HG03460 (cell line): ENCODE data around the gene POLR2E.

Experiments
- ATAC-seq: cut with Tn5 transposase; IDR thresholded peaks from one replicate; pipeline ENCODE4 v1.9.1; 2021; ENCODE audit not compliant: unreplicated experiment

The POLR2E gene

DNA sequence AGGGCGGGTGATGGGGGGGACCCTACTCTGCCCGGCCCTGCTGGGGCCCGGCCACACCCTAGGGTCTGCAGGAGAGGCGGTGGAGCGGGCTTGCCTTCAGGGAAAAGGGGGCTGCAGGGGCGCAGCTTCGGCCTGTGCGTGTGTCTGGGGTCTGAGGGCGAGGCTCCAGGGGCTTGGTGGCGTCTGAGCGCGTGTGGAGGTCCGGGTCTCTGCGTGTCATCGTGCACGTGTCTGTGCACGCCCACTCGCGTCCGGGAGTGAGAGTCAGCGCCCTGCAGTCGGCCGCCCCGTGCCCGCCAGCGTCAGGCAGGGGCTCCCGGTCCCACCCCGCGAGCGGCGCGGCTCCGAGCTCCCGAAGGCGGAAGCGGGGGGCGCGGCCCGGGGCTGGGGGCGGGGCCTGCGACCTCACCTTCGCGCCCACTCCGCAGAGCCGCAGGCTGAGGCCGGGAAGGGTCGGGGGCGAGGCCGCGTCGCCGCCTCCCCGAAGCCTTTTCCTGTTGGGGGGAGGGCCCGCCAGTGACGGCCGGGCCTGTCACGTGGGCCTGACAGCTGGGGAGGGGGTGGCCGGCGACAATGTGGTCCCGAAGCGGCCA lies 28.3 kb downstream of the POLR2E start, which contains the start of gene ARHGAP45:
Gene ARHGAP45, plus strand, starts transcription at position 420 of the 593 bp plus-strand sequence. CDS start 239 bp downstream, outside the sequence.
- ATAC-seq, result no peak

DNA sequence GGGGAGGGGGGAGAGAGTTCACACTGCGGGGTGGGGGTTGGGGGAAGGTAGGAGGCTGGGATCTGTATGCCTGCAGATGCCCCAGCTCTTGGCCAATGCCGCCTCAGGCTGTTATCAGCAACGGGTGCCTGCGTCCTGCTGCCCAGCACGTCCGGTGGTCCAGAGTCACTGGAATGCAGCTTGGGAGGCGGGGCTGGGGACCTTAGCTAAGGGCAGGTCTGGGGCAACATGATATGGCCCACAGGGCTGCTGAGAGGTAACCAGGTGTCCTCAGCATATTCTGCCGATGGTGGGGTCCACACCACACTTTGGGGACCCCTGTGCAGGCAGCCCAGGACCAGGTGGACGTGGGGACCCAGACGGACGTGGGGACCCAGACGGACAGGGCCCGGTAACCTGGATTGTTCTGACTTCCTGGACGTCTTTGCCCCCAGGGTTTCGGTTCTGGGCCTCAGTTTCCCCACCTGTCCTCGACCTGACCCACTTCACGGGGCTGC lies 28.9 kb downstream of the POLR2E start:
- ATAC-seq, result no peak

DNA sequence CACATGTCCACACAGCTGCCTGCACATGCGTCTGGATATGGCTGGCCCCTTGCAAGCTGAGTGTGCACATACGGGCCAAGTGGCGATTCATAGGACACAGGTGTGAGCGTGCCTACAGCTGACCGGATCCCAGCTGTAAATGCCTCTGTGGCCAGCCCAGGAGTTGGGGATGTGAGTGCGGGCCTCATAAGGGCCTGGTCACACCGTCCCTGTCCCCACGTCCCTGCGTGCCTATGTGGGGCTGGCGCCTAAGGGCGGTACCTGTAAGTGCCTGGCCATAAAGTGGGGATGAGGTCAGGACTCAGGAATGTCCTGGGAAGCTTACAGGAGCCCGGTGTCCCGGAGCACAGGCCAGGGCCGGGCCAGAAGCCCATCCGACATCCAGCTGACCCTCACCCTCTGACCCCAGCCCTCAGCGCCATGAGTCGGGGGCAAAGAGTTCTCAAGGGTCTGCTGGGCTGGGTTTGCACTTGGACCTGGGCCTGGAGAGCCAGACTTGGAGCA lies 29.5 kb downstream of the POLR2E start:
- ATAC-seq, result no peak

DNA sequence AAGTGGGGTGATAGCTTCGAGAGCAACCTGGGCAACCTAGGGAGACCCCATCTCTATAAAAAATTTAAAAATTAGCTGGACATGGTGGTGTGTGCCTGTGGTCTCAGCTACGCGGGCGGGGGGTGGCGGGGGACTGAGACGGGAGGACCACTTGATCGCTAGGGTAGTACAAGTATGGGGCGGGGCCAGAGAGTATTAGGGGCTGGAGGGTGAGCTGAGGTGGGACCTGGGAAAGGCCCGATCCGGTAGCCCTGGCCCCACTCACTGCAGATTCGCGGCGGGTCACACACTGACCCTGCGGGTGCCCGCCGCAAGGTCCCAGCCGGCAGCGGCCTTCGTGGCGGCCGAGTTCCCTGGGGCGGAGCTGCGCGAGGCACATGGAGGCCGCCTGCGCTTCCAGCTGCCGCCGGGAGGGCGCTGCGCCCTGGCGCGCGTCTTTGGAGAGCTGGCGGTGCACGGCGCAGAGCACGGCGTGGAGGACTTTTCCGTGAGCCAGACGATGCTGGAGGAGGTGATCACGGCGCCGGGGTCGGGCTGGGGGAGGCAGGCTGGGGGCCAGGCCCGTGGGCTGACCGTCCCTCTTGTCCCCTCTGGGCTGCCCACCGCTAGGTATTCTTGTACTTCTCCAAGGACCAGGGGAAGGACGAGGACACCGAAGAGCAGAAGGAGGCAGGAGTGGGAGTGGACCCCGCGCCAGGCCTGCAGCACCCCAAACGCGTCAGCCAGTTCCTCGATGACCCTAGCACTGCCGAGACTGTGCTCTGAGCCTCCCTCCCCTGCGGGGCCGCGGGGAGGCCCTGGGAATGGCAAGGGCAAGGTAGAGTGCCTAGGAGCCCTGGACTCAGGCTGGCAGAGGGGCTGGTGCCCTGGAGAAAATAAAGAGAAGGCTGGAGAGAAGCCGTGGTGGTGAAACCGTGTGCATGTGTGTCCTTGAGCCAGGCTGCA lies 30.2 kb downstream of the POLR2E start:
- ATAC-seq, result no peak

DNA sequence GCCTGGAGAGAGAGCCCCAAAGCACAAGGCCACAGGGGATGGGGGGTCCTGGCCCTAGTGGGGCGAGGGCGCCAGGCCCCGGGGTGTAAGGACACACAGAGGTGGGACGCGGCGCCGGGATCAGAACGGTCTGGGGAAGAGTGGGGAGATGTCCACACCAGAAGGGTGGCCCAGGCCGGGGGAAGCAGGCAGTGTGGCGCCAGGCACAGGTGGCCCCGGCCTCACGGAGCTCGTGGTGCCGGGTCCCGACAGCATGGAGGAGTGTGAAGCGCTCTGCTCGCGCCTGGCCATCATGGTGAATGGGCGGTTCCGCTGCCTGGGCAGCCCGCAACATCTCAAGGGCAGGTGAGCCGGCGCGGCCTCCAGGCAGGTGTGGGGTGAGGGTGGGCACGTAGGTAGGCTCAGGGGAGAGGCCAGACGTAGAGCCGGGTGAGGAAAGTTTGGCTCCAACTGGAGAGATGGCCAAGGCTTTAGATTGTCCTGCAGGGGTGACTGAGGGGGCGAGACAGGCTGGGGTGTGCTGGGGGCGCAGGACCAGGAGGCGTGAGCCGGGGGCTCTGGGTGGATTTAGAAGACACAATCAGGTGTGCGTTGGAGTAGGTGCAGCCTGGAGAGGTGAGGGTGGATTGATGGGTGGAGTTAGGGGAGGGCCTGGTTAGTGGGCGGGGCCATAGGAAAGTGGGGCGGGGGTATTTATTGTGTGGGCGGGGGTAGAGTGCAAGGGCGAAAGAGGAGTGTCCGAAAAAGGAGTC lies 31.1 kb downstream of the POLR2E start:
- no peak for ATAC-seq

DNA sequence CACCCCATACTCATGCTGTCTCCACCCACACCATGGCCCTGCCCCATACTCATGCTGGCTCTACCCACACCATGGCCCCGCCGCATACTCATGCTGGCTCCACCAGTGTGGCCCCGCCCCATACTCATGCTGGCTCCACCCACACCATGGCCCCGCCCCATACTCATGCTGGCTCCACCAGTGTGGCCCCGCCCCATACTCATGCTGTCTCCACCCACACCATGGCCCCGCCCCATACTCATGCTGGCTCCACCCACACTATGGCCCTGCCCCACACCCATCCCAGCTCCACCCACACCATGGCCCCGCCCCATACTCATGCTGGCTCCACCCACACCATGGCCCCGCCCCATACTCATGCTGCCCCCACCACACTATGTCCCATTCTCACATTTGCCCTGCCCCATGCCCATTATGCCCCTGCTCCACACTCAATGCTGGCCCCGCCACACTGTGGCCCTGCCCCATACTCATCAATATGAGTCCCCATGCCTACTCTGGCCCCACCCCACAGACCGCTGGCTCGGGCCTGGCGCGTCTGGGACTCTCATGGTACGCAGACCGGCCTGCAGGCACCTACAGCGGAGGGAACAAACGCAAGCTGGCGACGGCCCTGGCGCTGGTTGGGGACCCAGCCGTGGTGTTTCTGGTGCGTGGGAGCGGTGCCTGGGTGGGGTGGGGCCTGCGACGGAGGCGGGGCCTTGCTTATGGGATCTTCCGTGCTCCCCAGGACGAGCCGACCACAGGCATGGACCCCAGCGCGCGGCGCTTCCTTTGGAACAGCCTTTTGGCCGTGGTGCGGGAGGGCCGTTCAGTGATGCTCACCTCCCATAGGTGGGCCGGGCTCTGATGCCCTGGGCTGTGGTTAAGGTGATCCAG lies 31.9 kb downstream of the POLR2E start:
- no peak for ATAC-seq

DNA sequence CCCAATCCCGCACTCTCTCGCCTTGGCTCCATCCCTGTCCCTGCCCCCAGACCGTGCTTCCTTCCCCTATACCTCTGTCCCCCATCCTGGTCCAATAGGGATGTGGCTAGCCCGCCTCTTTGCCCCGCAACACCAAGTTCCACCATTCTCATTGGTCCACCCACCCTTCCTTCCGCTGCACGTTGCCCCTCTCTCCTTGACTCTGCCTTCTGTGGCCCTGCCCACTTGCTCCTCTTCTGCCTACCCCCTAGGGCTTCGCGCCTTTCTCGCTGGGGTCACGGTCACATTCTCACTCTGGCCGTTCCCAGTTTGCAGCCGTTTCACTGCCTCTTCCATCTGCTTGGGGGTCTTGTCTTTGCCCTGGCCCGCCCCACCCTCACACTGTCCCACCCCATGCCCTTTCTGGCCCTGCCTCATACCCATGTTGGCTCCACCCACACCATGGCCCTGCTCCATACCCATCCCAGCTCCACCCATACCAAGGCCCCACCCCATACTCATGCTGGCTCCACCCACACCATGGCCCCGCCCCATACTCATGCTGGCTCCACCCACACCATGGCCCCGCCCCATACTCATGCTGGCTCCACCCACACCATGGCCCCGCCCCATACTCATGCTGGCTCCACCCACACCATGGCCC lies 32.7 kb downstream of the POLR2E start:
- no peak for ATAC-seq

DNA sequence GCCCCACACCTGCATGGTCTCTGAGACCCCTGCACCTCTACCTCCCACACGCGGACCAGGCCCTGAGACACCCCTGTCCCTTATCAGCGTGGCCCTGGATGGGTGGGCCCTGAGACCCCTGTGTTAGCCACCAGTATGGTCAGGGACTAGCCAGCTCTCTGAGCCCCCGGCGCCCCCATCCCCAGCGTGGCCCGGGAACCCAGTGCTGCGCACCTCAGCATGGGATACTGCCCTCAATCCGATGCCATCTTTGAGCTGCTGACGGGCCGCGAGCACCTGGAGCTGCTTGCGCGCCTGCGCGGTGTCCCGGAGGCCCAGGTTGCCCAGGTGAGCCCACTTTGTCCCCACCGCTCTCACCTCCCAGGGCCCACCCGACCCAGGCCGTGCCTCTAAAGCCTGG lies 33.2 kb downstream of the POLR2E start:
- ATAC-seq, result no peak

DNA sequence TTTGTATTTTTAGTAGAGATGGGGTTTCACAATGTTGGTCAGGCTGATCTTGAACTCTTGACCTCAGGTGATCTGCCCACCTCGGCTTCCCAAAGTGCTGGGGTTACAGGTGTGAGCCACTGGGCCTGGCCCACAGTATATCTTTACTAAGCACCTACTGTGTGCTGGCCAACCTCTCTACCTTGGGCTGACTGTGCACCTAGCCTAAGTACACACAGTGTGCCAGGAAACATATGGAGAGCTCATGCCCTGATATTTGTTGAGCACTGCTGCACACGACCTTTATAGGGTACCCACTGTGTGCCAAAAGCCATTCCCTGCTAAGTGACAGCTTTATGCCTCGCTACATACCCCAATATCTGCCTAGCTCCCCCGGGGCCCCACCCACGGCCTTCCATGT lies 34.5 kb downstream of the POLR2E start:
- ATAC-seq, result no peak

DNA sequence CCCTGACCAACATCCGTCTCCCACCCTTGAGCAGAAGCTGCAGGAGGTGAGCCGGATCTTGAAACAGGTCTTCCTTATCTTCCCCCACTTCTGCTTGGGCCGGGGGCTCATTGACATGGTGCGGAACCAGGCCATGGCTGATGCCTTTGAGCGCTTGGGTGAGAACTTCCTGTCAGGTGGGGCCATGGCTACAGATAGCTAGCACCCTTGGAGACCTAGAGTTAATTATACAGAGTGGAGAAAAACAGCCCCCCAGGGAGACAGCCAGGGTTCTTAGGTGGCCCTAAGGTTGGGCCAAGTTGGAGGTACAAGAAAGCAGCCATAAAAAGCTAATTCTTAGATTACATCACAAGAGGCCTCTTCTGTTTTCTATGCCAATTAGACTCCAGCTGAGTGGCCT lies 37.1 kb downstream of the POLR2E start:
- no peak for ATAC-seq

DNA sequence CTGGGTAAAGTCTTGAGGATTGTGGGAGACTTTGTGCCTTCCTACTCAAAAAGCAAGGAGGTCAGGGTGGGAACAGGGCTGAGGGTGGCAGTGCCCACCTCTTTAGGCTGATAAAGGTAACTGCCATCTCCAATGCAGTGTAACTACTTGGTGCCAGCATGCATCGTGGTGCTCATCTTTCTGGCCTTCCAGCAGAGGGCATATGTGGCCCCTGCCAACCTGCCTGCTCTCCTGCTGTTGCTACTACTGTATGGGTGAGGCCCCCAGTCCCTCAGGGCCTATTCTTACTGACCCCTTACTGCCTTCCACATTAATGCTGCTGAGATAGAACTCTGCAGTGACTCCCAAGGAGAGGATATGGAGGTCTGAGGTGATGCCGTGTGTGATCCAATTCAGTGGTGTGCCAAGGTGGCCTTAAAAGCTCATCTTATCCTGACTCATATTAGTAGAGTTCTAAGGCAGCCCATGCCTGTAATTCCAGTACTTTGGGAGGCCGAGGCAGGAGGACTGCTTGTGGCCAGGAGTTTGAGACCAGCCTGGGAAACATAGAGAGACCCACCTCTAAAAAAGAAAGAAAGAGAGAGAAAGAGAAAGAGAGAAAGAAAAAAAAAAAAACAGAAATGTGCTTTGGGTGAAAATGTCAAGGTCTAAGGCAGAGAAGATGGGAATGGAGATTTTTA lies 37.9 kb downstream of the POLR2E start:
- ATAC-seq, result no peak

DNA sequence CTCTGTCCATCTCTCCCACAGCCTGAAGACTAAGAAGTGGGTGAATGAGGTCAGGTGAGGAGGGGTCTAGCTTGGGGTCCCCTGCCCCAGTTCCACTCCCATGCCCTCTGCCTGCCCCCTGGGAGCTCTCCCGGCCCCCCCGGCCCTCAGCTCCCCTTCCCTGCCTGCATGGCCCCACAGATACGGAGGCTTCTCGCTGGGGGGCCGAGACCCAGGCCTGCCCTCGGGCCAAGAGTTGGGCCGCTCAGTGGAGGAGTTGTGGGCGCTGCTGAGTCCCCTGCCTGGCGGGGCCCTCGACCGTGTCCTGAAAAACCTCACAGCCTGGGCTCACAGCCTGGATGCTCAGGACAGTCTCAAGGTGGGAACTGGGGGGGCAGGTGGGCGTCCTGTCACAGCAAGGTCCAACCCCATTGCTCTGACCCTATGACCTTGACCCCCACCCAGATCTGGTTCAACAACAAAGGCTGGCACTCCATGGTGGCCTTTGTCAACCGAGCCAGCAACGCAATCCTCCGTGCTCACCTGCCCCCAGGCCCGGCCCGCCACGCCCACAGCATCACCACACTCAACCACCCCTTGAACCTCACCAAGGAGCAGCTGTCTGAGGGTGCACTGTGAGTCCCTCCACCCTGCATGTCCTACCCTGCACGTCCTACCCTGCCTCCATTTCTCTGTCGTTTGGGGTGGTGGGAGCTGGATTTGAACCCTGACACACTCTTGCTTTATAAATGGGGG lies 39.1 kb downstream of the POLR2E start:
- ATAC-seq, result no peak

DNA sequence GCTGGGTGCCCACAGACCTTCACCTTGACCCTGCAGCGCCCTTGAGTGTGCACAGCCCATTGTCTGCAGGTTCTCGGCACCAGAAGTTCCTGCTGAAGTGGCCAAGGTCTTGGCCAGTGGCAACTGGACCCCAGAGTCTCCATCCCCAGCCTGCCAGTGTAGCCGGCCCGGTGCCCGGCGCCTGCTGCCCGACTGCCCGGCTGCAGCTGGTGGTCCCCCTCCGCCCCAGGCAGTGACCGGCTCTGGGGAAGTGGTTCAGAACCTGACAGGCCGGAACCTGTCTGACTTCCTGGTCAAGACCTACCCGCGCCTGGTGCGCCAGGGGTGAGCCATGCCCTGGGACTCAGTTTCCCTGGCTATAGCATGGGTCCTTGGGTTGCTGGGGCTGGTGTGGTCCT lies 40.1 kb downstream of the POLR2E start:
- ATAC-seq, result no peak

DNA sequence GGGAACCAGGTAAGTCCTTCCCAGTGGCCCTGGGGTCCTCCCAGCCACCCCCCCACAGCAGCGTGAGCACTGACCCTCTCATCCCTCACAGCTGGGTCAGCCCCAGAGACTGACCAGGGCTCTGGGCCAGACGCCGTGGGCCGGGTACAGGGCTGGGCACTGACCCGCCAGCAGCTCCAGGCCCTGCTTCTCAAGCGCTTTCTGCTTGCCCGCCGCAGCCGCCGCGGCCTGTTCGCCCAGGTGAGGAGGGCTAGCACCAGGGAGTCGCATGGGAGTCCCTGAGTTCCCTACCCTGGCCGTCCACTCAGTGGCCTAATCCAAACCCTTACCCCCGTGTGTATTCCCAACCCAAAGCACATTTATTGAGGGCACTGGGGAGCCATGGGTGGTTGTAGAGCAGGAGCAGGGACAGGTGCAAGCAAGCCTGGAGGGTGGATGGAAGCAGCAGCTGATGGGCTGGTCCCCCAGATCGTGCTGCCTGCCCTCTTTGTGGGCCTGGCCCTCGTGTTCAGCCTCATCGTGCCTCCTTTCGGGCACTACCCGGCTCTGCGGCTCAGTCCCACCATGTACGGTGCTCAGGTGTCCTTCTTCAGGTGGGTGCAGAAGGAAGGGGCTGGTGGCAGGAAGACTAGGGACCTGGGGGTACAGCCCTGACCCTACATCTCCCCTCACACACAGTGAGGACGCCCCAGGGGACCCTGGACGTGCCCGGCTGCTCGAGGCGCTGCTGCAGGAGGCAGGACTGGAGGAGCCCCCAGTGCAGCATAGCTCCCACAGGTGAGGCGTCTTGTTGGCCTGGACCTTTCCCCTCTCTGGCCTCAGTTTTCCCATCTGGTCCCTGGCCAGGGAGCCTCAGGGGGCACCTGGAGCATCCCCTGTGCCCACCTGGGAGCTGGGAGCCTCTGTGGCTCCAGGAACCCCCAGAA lies 40.8 kb downstream of the POLR2E start:
- ATAC-seq, result no peak

DNA sequence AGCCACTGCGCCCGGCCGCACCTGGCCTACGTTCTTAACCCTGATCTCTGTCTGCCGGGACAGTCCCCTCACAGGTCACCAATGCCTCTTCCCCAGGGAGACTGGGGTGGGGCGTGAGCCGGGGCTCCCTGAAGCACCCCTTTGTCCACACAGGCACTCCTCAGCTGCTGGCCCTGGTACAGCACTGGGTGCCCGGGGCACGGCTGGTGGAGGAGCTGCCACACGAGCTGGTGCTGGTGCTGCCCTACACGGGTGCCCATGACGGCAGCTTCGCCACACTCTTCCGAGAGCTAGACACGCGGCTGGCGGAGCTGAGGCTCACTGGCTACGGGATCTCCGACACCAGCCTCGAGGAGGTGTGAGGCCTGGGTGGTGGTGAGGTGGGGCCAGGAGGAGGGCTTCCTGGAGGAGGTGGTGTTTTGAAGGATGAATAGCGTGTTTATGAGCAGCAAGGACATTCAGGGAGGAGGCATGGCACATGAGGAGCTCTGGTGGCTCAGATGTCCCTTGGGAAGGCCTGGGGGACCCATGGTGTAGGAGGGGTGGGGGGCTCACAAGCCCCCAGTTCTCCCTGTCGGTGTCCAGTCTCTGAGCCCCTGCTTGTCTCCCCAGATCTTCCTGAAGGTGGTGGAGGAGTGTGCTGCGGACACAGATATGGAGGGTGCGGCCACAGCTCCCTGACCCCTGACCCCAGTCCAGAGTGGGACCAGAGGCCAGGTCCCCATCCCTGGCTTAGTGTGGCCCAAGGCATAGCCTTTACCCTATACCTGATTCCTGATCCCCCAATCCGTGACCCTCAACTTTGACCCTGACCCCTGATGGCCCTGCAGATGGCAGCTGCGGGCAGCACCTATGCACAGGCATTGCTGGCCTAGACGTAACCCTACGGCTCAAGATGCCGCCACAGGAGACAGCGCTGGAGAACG lies 41.7 kb downstream of the POLR2E start:
- no peak for ATAC-seq

DNA sequence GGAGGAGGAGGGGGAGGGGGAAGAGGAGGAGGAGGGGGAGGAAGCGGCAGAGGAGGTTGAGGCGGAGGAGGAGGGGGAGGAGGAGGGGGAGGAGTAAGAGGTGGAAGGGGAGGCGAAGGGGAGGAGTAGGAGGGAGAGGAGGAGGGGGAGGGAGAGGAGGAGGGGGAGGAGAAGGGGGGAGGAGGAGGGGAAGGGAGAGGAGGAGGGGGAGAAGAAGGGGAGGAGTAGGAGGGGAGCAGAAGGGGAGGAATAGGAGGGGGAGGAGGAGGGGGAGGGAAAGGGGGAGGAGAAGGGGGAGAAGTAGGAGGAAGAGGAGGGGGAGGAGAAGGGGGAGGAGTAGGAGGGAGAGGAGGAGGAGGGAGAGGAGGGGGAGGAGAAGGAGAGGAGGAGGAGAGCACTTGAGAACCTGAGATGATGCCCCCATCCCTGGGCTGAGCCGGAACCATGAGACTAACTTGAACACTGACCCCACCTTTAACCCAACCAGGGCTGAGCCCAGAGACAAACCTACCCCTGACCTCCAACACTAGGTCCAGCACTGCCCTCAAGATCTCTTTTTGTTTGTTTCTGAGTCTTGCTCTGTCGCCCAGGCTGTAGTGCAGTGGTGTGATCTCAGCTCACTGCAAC lies 42.7 kb downstream of the POLR2E start:
- ATAC-seq, result no peak
